ENCODE data around the gene SERPINB12.

The SERPINB12 gene

GRCh38 chr18:63604791-63605567 lies 62.8 kb downstream of the SERPINB12 start:
- DNase-seq, result peak; percentile 68

- DNase-seq, result no peak
These were observed 64.4 kb downstream of the SERPINB12 start for GRCh38 chr18:63606526-63606925.

- no peak for DNase-seq
These were observed 71.3 kb downstream of the SERPINB12 start for GRCh38 chr18:63613420-63613819.

- DNase-seq, result no peak
These were observed 75.1 kb downstream of the SERPINB12 start for GRCh38 chr18:63617049-63617914.

GRCh38 chr18:63617915-63618234 lies 75.7 kb downstream of the SERPINB12 start:
- DNase-seq, result no peak
